HEK293T (cell line): ENCODE measurements around the gene STK39.

Source experiments
- CTBP1 ChIP-seq: fragments of 450-650 bp; IDR thresholded peaks from 2 replicates; pipeline ENCODE4 v1.6.1; 2016; ENCODE audit warnings: borderline replicate concordance
- FOXA1 ChIP-seq: fragments of 450-650 bp; IDR thresholded peaks from 2 replicates; pipeline ENCODE4 v1.6.1; 2016; ENCODE audit warnings: mild to moderate bottlenecking
- FOXM1 ChIP-seq: fragments of 450-650 bp; IDR thresholded peaks from 2 replicates; pipeline ENCODE4 v1.6.1; 2017; ENCODE audit warnings: mild to moderate bottlenecking, borderline replicate concordance
- SP1 ChIP-seq: fragments of 450-650 bp; IDR thresholded peaks from 2 replicates; pipeline ENCODE4 v1.6.1; 2017
- TARDBP ChIP-seq: fragments of 450-650 bp; IDR thresholded peaks from 2 replicates; pipeline ENCODE4 v1.6.1; 2016
- ZNF384 ChIP-seq: fragments of 450-650 bp; IDR thresholded peaks from 2 replicates; pipeline ENCODE4 v1.6.1; 2016

GRCh38 chr2:168118733-168119514, 128.5 kb downstream of the STK39 start:
- TF ChIP-seq FOXA1 (no peak), SP1 (no peak), TARDBP (no peak), FOXM1 (no peak), ZNF384 (no peak), CTBP1 (no peak)
